KMS-11 (cell line): Measurements from ENCODE around the gene SCLT1.

ENCODE experiments used
- H2AFZ ChIP-seq: fragments of 200-600 bp; sonication (generic); 2 replicates; pipeline ENCODE4 v1.6.1; 2016; ENCODE audit warnings: antibody characterized with exemption, mixed run types, low read depth
- H3K27ac ChIP-seq: fragments of 200-600 bp; sonication (generic); 2 replicates; pipeline ENCODE4 v1.6.1; 2016; ENCODE audit warnings: mild to moderate bottlenecking, mixed run types
- H3K27me3 ChIP-seq: fragments of 200-600 bp; sonication (generic); 2 replicates; pipeline ENCODE4 v1.6.1; 2017; ENCODE audit warnings: mild to moderate bottlenecking, low read depth, mixed run types, moderate library complexity; ENCODE audit not compliant: insufficient read depth
- H3K36me3 ChIP-seq: fragments of 200-600 bp; sonication (generic); 2 replicates; pipeline ENCODE4 v1.6.1; 2017; ENCODE audit warnings: mild to moderate bottlenecking, mixed run types; ENCODE audit not compliant: insufficient read depth
- H3K4me1 ChIP-seq: fragments of 200-600 bp; sonication (generic); 2 replicates; pipeline ENCODE4 v1.6.1; 2016; ENCODE audit warnings: mild to moderate bottlenecking, low read depth, mixed run types; ENCODE audit not compliant: poor library complexity, severe bottlenecking
- H3K4me2 ChIP-seq: fragments of 200-600 bp; sonication (generic); 2 replicates; pipeline ENCODE4 v1.7.0; 2016; ENCODE audit warnings: mild to moderate bottlenecking, mixed run types
- H3K4me3 ChIP-seq: fragments of 200-600 bp; sonication (generic); IDR thresholded peaks from 2 replicates; pipeline ENCODE4 v1.6.1; 2017; ENCODE audit warnings: low read depth, low read length, mixed read lengths; ENCODE audit not compliant: insufficient read depth
- H3K79me2 ChIP-seq: fragments of 200-600 bp; sonication (generic); 2 replicates; pipeline ENCODE4 v1.6.1; 2016; ENCODE audit warnings: low read depth, mixed run types; ENCODE audit not compliant: insufficient read depth
- H3K9ac ChIP-seq: fragments of 200-600 bp; sonication (generic); 2 replicates; pipeline ENCODE4 v1.6.1; 2016; ENCODE audit warnings: mild to moderate bottlenecking, mixed run types
- H4K20me1 ChIP-seq: fragments of 200-600 bp; sonication (generic); 2 replicates; pipeline ENCODE4 v1.6.1; 2016; ENCODE audit warnings: mild to moderate bottlenecking, mixed run types; ENCODE audit not compliant: insufficient read depth
- CTCF ChIP-seq: fragments of 200-600 bp; sonication (generic); conservative IDR thresholded peaks from 2 replicates; pipeline ENCODE4 v1.6.1; 2017; ENCODE audit warnings: low read depth, mild to moderate bottlenecking, antibody characterized with exemption, low read length, moderate library complexity, mixed read lengths

The SCLT1 gene

GRCh38 chr4:128930051-128930450 lies 163.3 kb downstream of the SCLT1 start:
- H4K20me1 ChIP-seq, result no peaks in the 10 kb centered on the region
- no peak overlapping the region for H3K9ac ChIP-seq
- no peak overlapping the region for H3K4me2 ChIP-seq
- no peak overlapping the region for H3K27ac ChIP-seq
- H3K79me2 ChIP-seq, result no peaks in the 10 kb centered on the region
- H3K36me3 ChIP-seq, result no peaks in the 10 kb centered on the region
- H3K27me3 ChIP-seq, result no peaks in the 10 kb centered on the region
- TF ChIP-seq CTCF, result no peak
- H3K4me1 ChIP-seq, result no peaks in the 10 kb centered on the region
- H3K4me3 ChIP-seq, result no peak overlapping the region
- no peak overlapping the region for H2AFZ ChIP-seq

- no peaks in the 10 kb centered on the region for H3K36me3 ChIP-seq
- no peak overlapping the region for H3K4me2 ChIP-seq
- H3K4me3 ChIP-seq, result no peak overlapping the region
- H2AFZ ChIP-seq, result no peak overlapping the region
- no peaks in the 10 kb centered on the region for H3K79me2 ChIP-seq
- H3K27me3 ChIP-seq, result no peaks in the 10 kb centered on the region
- no peak overlapping the region for H3K27ac ChIP-seq
- TF ChIP-seq CTCF, result no peak
- H3K9ac ChIP-seq, result no peak overlapping the region
- peaks cover 9% of the 10 kb centered on the region for H3K4me1 ChIP-seq
- no peaks in the 10 kb centered on the region for H4K20me1 ChIP-seq
Measured at GRCh38 chr4:128924951-128925350, 168.4 kb downstream of the SCLT1 start.

- Histone ChIP-seq H2AFZ (no peak overlapping the region), H3K9ac (no peak overlapping the region), H3K36me3 (no peaks in the 10 kb centered on the region), H3K27ac (no peak overlapping the region), H3K27me3 (no peaks in the 10 kb centered on the region), H4K20me1 (no peaks in the 10 kb centered on the region), H3K4me3 (no peak overlapping the region), H3K79me2 (no peaks in the 10 kb centered on the region), H3K4me2 (no peak overlapping the region), H3K4me1 (peaks cover 9% of the 10 kb centered on the region)
- no peak for TF ChIP-seq CTCF
Measured at GRCh38 chr4:128921954-128922353, 171.4 kb downstream of the SCLT1 start.

GRCh38 chr4:128917781-128918180 lies 175.6 kb downstream of the SCLT1 start:
- no peak for TF ChIP-seq CTCF
- no peaks in the 10 kb centered on the region for H4K20me1 ChIP-seq

GRCh38 chr4:128916832-128917231 lies 176.5 kb downstream of the SCLT1 start:
- Histone ChIP-seq H2AFZ (no peak overlapping the region), H3K9ac (no peak overlapping the region), H4K20me1 (no peaks in the 10 kb centered on the region), H3K4me3 (no peak overlapping the region), H3K27ac (no peak overlapping the region), H3K27me3 (no peaks in the 10 kb centered on the region), H3K36me3 (no peaks in the 10 kb centered on the region), H3K4me1 (peaks cover 9% of the 10 kb centered on the region), H3K79me2 (no peaks in the 10 kb centered on the region), H3K4me2 (no peak overlapping the region)
- no peak for TF ChIP-seq CTCF

More at GRCh38 chr4:128917781-128918180, 175.6 kb downstream of the SCLT1 start:
- no peak overlapping the region for H2AFZ ChIP-seq
- no peak overlapping the region for H3K4me2 ChIP-seq
- H3K27ac ChIP-seq, result no peak overlapping the region
- H3K4me1 ChIP-seq, result peaks cover 9% of the 10 kb centered on the region
- H3K27me3 ChIP-seq, result no peaks in the 10 kb centered on the region
- no peaks in the 10 kb centered on the region for H3K79me2 ChIP-seq
- no peak overlapping the region for H3K4me3 ChIP-seq
- H3K9ac ChIP-seq, result no peak overlapping the region
- no peaks in the 10 kb centered on the region for H3K36me3 ChIP-seq
